GM19468 (cell line): Measurements from ENCODE around the gene FMN1.

Experiments used
- ATAC-seq: cut with Tn5 transposase; IDR thresholded peaks from one replicate; pipeline ENCODE4 v1.9.1; 2021; ENCODE audit warnings: mild to moderate bottlenecking, moderate library complexity, moderate number of reproducible peaks; ENCODE audit not compliant: unreplicated experiment; ENCODE audit errors: extremely low read depth

Gene FMN1

GRCh38 chr15:33126559-33127290 is 67.8 kb downstream of the FMN1 start:
- no peak for ATAC-seq

- no peak for ATAC-seq
These were observed 68.5 kb downstream of the FMN1 start for GRCh38 chr15:33125894-33126537.

GRCh38 chr15:33124811-33125210 is 69.7 kb downstream of the FMN1 start:
- ATAC-seq, result no peak

GRCh38 chr15:33124279-33124678 is 70.2 kb downstream of the FMN1 start:
- no peak for ATAC-seq

GRCh38 chr15:33119865-33120264 is 74.6 kb downstream of the FMN1 start:
- ATAC-seq, result no peak

GRCh38 chr15:33119273-33119672 is 75.2 kb downstream of the FMN1 start:
- ATAC-seq, result no peak

GRCh38 chr15:33116198-33116597 is 78.3 kb downstream of the FMN1 start:
- no peak for ATAC-seq

- no peak for ATAC-seq
These were observed 79.2 kb downstream of the FMN1 start for GRCh38 chr15:33115191-33115861.

GRCh38 chr15:33114374-33114717 is 80.2 kb downstream of the FMN1 start:
- no peak for ATAC-seq

GRCh38 chr15:33113666-33114373 is 80.7 kb downstream of the FMN1 start:
- ATAC-seq, result no peak

GRCh38 chr15:33112541-33113105 is 81.9 kb downstream of the FMN1 start:
- no peak for ATAC-seq

GRCh38 chr15:33111041-33111451 is 83.5 kb downstream of the FMN1 start:
- no peak for ATAC-seq

- ATAC-seq, result no peak
These were observed 85.2 kb downstream of the FMN1 start for GRCh38 chr15:33109345-33109744.

- no peak for ATAC-seq
These were observed 86.0 kb downstream of the FMN1 start for GRCh38 chr15:33108518-33108917.

GRCh38 chr15:33107950-33108349 is 86.6 kb downstream of the FMN1 start:
- ATAC-seq, result no peak

GRCh38 chr15:33104212-33104611 is 90.3 kb downstream of the FMN1 start:
- ATAC-seq, result no peak

- no peak for ATAC-seq
These were observed 93.5 kb downstream of the FMN1 start for GRCh38 chr15:33101036-33101435.

- no peak for ATAC-seq
These were observed 94.2 kb downstream of the FMN1 start for GRCh38 chr15:33100314-33100713.

- no peak for ATAC-seq
These were observed 94.8 kb downstream of the FMN1 start for GRCh38 chr15:33099739-33100138.

GRCh38 chr15:33099213-33099612 is 95.3 kb downstream of the FMN1 start:
- ATAC-seq, result no peak
